Measurements from ENCODE around the gene ATL3.
"Not testable (repeated sequence)": the region's sequence is repeated elsewhere in the genome, so short reads cannot be mapped to it uniquely, and the experiment has no call there.

The ATL3 gene

GRCh38 chr11:63583357-63583677, 87.9 kb downstream of the ATL3 start:
- no peak for DNase-seq

- not testable (repeated sequence) for DNase-seq
Measured at GRCh38 chr11:63581224-63581623, 90.0 kb downstream of the ATL3 start.

GRCh38 chr11:63578882-63579281, 92.3 kb downstream of the ATL3 start:
- not testable (repeated sequence) for DNase-seq

- DNase-seq: no peak
Measured at GRCh38 chr11:63574856-63575602, 96.1 kb downstream of the ATL3 start.
